Heart right ventricle (tissue), 16 donors: ENCODE results near the gene SCUBE1. TPM values are rescaled to one million over a fixed set of nuclear protein-coding genes. Genes with fewer than 3 reads are reported as not detected.

Experiments
- ATAC-seq, 8 donors: fragments of 200-7000 bp; cut with Tn5 transposase; one replicate each; pipeline ENCODE4 v1.9.1; 2020; ENCODE audit warnings: mild to moderate bottlenecking in 8 of 8, moderate library complexity in 8 of 8, moderate number of reproducible peaks in 1 of 8
- DNase-seq, 2 donors: peaks; one replicate each; pipeline ENCODE4 v3.0.0-alpha.2; 2020
- H3K27ac ChIP-seq, 10 donors: fragments of 200-600 bp; sonication (generic) in 2 of 10; one replicate each; pipeline versions ENCODE4 v1.5.0 to v1.8.0; 2020 to 2022; ENCODE audit warnings: mild to moderate bottlenecking in 3 of 10
- H3K27me3 ChIP-seq, 7 donors: fragments of 200-600 bp; one replicate each; pipeline ENCODE4 v1.8.0; 2021 to 2022; ENCODE audit warnings: mild to moderate bottlenecking in 2 of 7
- H3K36me3 ChIP-seq, 9 donors: fragments of 200-600 bp; sonication (generic) in 1 of 9; one replicate each; pipeline versions ENCODE4 v1.5.0 to v1.8.0; 2020 to 2022; ENCODE audit warnings: mild to moderate bottlenecking in 2 of 9
- H3K4me1 ChIP-seq, 9 donors: fragments of 200-600 bp; sonication (generic) in 1 of 9; one replicate each; pipeline versions ENCODE4 v1.5.0 to v1.8.0; 2020 to 2022; ENCODE audit warnings: mild to moderate bottlenecking in 4 of 9
- H3K4me3 ChIP-seq, 10 donors: fragments of 200-600 bp; sonication (generic) in 2 of 10; one replicate each; pipeline versions ENCODE4 v1.5.0 to v1.8.0; 2020 to 2022; ENCODE audit warnings: mild to moderate bottlenecking in 7 of 10, moderate library complexity in 2 of 10
- H3K9me3 ChIP-seq, 11 donors: fragments of 200-600 bp in 10 of 11; sonication (generic) in 2 of 11; one replicate each; pipeline versions ENCODE4 v1.5.0 to v1.8.0; 2013 to 2022; ENCODE audit warnings: mild to moderate bottlenecking in 2 of 11, control low read depth in 1 of 11, moderate library complexity in 1 of 11
- CTCF ChIP-seq, 9 donors: fragments of 200-600 bp; sonication (generic) in 2 of 9; IDR thresholded peaks; one replicate each; pipeline versions ENCODE4 v1.5.0 to v1.8.0; 2021 to 2022; ENCODE audit warnings: antibody characterized with exemption in 9 of 9, mild to moderate bottlenecking in 5 of 9, moderate library complexity in 1 of 9
- WGBS, 2 donors: extraction: QIAGEN DNeasy Blood & Tissue Kit; methylation state at CpG; one replicate each; pipeline ENCODE4 v1.1.7; 2013; ENCODE audit warnings: inconsistent platforms in 1 of 2; 5-methylcytosine and 5-hydroxymethylcytosine counted together
- intact Hi-C, 10 donors: fragments of 100-400 bp; cut with DNase I; formaldehyde crosslinking; loops; one replicate each; pipeline versions ENCODE4 v1.11.1 to v1.14.2; 2022
- polyA plus RNA-seq, 2 donors: library from polyadenylated mRNA; stranded (reverse); fragments of 200-250 nt; gene quantifications; one replicate each; pipeline ENCODE4 v1.2.3, GENCODE V29; 2013
- total RNA-seq, 10 donors: library from RNA; stranded (reverse); fragmentation: NEBNext Ultra II Directional in 3 of 10; extraction: Animal tissue kit (Norgen Biotek cat#: 25700) in 3 of 10; gene quantifications; one replicate each; pipeline versions ENCODE4 v1.2.1 to v1.2.4, GENCODE V29; 2021 to 2023
- donor health status: Arrhythmogenic right ventricular cardiomyopathy.
- donor health status: ischemic (EF 13 %, LVEDD 7.1; RV severe dilation, severe dysfunction).
- donor health status: healthy with polysubstance abuse.
- donor health status: DM: no; HTN: yes; CAD: no.
- donor health status: DM: no; HTN: no; CAD: no.
- donor health status: ischemic (EF 25% LVEDD 6.9; RV normal size, moderate dysfunction).
- donor health status: ischemic (EF 25% LVEDD 5.7; RV mildly dilated, moderate dysfunction).
- donor health status: healthy.
- donor health status: DM: yes; HTN: yes; CAD: no.
- donor health status: Ischemic cardiomyopathy.
- donor health status: ischemic (EF 35%, LVEDD 5.7; RV mildly dilated, moderate dysfunction).
- donor health status: nonischemic (EF 11% LVEDD 7.7; RV severe dilation, severe dysfunction).
- donor health status: DM: yes; HTN: yes; CAD: no.
- donor health status: PGD.
- donor health status: ischemic (EF 29% LVEDD 5.4; RV normal size, mild dysfunction).
- donor health status: nonischemic (EF 23%, LVEDD 6.1; RV moderate dilation, normal function).

Gene SCUBE1
- total and polyA plus RNA-seq, 12 donors, result 0.01 to 0.60 (median 0.13) TPM; not detected in 1

GRCh38 chr22:43233529-43233928, 109.6 kb downstream of the SCUBE1 start:
- intact Hi-C loops, result loop anchor here in 8 of 10 donors (2.0 to 10.0 kb wide), 6 partner anchors 39 to 154 kb away; partner anchors contain the start of gene SCUBE1 (in 1 of the 8)
- ATAC-seq, result no peak
- no peak for TF ChIP-seq CTCF (IDR thresholded peaks at IDR 0.05)
- no peak overlapping the region for H3K27ac ChIP-seq
- peaks cover 0 to 31% (median 19%) of the 10 kb centered on the region in 9 donors for H3K4me1 ChIP-seq
- no peak for DNase-seq
- no peak overlapping the region for H3K4me3 ChIP-seq
- WGBS, 2 donors, result 54 to 63% methylated on average over 6 of the region's 6 CpGs
- no peaks in the 10 kb centered on the region for H3K9me3 ChIP-seq
- peaks cover 0 to 32% (median 9%) of the 10 kb centered on the region in 7 donors for H3K27me3 ChIP-seq
- H3K36me3 ChIP-seq, result no peaks in the 10 kb centered on the region

- H3K9me3 ChIP-seq, result no peaks in the 10 kb centered on the region
- intact Hi-C loops, result loop anchor here in 8 of 10 donors (2.0 to 10.0 kb wide), 6 partner anchors 40 to 155 kb away; partner anchors contain the start of gene SCUBE1 (in 1 of the 8)
- WGBS, 2 donors, result 94 to 97% methylated on average over 8 of the region's 8 CpGs
These were observed 110.7 kb downstream of the SCUBE1 start for GRCh38 chr22:43232445-43232844.

GRCh38 chr22:43231724-43232034, 111.5 kb downstream of the SCUBE1 start:
- no peak for DNase-seq
- WGBS, 2 donors, result 63 to 76% methylated on average over 14 to 15 of the region's 15 CpGs
- intact Hi-C loops, result loop anchor here in 9 of 10 donors (1.0 to 10.0 kb wide), 9 partner anchors 41 to 156 kb away; partner anchors contain the start of gene SCUBE1 (in 1 of the 9)

More at GRCh38 chr22:43232445-43232844, 110.7 kb downstream of the SCUBE1 start:
- Histone ChIP-seq H3K27me3 (peaks cover 0 to 37% (median 9%) of the 10 kb centered on the region in 7 donors), H3K36me3 (no peaks in the 10 kb centered on the region), H3K4me1 (peaks cover 0 to 20% (median 8%) of the 10 kb centered on the region in 9 donors), H3K27ac (no peak overlapping the region), H3K4me3 (no peak overlapping the region)
- no peak for TF ChIP-seq CTCF (IDR thresholded peaks at IDR 0.05)
- DNase-seq (no peak), ATAC-seq (no peak)

More at GRCh38 chr22:43231724-43232034, 111.5 kb downstream of the SCUBE1 start:
- Histone ChIP-seq H3K36me3 (no peaks in the 10 kb centered on the region), H3K4me3 (no peak overlapping the region), H3K4me1 (peaks cover 0 to 12% (median 5%) of the 10 kb centered on the region in 9 donors), H3K9me3 (no peaks in the 10 kb centered on the region), H3K27me3 (peaks cover 0 to 37% (median 9%) of the 10 kb centered on the region in 7 donors), H3K27ac (no peak overlapping the region)
- no peak for TF ChIP-seq CTCF (IDR thresholded peaks at IDR 0.05)
- no peak for ATAC-seq
